T-helper 2 cell treated with Interferon-gamma antibody and Interleukin-4, amounts not matched to agents 5 μg/mL and 100 μg/mL, for 36 hours (primary cell): ENCODE measurements around the gene SUGP2.
A peak's percentile ranks its signal among the peaks of the same experiment; 100 is the strongest.

Source experiments
- DNase-seq: peaks from one replicate; pipeline ENCODE4 v3.0.0; 2021; ENCODE audit warnings: low spot score
- H3K27ac Mint-ChIP-seq: one replicate; pipeline ENCODE4 v1.8.0; 2021; ENCODE audit warnings: mild to moderate bottlenecking, mixed read lengths
- H3K27me3 Mint-ChIP-seq: one replicate; pipeline ENCODE4 v1.8.0; 2021; ENCODE audit warnings: low read depth, mixed read lengths
- H3K36me3 Mint-ChIP-seq: one replicate; pipeline ENCODE4 v1.8.0; 2021; ENCODE audit warnings: low read depth, mixed read lengths
- H3K4me1 Mint-ChIP-seq: one replicate; pipeline ENCODE4 v1.8.0; 2021; ENCODE audit warnings: low read depth, mixed read lengths
- H3K4me3 Mint-ChIP-seq: one replicate; pipeline ENCODE4 v1.8.0; 2022; ENCODE audit warnings: mild to moderate bottlenecking, moderate library complexity, mixed read lengths
- H3K9me3 Mint-ChIP-seq: one replicate; pipeline ENCODE4 v1.8.0; 2021; ENCODE audit warnings: mixed read lengths

Gene SUGP2

DNA sequence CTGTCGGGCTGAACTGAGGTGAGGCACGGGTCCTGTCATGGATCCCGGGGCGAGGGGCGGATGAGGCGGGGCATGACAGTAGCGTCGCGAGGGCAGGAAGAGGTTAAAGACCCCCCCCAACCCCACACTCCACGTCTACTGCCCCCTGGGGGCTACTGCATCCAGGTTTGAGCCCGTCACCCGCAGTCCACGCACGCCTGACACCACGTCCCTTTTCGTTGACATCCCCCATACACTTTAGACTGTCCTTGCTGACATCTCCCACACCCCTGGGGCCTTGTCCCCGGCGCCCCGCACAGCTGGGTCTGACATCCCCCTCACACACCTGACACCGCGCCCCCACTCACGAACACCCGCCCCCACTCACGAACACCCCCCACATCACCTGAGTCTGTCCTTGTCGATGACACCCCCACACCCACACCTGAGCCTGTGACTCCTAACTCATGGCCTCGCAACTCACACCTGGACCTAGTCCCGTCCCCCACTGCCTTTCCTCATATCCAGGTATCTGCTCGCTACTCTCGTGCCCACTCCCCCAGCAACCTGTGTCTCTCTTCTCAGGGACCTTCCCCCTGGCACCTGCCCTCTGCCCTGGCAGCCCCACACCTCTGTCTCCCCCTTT, 30.9 kb upstream of the SUGP2 start:
- no peaks in the 10 kb centered on the region for H3K27me3 Mint-ChIP-seq
- H3K36me3 Mint-ChIP-seq: peaks cover 7% of the 10 kb centered on the region
- H3K9me3 Mint-ChIP-seq: no peaks in the 10 kb centered on the region
- H3K27ac Mint-ChIP-seq: peak overlapping the region; percentile 90
- peaks cover 35% of the 10 kb centered on the region for H3K4me1 Mint-ChIP-seq
- H3K4me3 Mint-ChIP-seq: peak overlapping the region; percentile 92
- no peak for DNase-seq

- peak within 1 kb of the TSS; percentile 90 for H3K27ac Mint-ChIP-seq
- H3K36me3 Mint-ChIP-seq: peaks cover 7% of the 10 kb centered on the region
- H3K27me3 Mint-ChIP-seq: no peaks in the 10 kb centered on the region
- peak; percentile 99 for DNase-seq
- peaks cover 30% of the 10 kb centered on the region for H3K4me1 Mint-ChIP-seq
- H3K4me3 Mint-ChIP-seq: peak within 1 kb of the TSS; percentile 92
- H3K9me3 Mint-ChIP-seq: no peaks in the 10 kb centered on the region
Measured at GRCh38 chr19:19063183-19064097, 30.1 kb upstream of the SUGP2 start, which contains the start of gene SLC25A42. Gene SLC25A42, plus strand, starts transcription at chr19:19063994. Its CDS starts 32,131 bp downstream, at chr19:19096125.

DNA sequence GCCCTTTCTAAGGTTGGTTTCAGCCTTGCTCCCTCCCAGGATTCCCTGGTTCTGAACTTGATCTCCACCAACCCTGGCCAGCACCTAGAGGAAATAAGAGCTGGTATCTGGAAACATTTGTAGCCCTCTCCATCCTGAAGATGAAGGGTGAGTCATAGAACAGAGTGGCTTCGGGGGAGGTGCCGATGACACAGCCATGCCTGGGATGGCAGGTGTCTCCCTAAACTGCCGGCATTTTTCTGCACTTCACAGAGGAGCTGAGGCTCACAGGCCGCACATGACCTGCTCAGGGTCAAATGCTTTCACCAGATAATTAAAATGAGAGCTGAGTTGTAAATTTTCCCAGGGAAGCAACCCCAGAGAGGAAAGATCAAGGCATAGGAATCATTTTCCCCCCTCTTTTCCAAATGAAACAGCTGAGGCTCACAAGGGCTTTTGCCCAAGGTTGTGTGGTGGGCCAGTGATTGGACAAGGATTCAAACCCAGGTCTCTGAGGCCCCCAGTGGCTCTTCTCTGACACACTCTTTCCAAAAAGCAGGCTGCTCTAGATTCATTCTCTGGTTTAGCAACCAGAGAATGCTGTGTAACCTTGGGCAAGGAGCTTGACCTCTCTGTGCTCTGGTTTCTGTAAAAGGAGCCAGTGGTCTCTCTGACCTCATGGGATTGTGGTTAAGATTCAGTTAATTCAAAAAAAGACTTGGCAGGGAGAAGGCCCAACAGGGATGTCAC, 29.3 kb upstream of the SUGP2 start:
- Mint-ChIP-seq H3K27me3 (no peaks in the 10 kb centered on the region), H3K4me1 (peaks cover 29% of the 10 kb centered on the region), H3K36me3 (peaks cover 6% of the 10 kb centered on the region), H3K27ac (peak overlapping the region; percentile 73), H3K9me3 (no peaks in the 10 kb centered on the region), H3K4me3 (peak overlapping the region; percentile 92)
- DNase-seq: no peak

- no peak overlapping the region for H3K27ac Mint-ChIP-seq
Measured at GRCh38 chr19:19061506-19061905, 28.2 kb upstream of the SUGP2 start.

DNA sequence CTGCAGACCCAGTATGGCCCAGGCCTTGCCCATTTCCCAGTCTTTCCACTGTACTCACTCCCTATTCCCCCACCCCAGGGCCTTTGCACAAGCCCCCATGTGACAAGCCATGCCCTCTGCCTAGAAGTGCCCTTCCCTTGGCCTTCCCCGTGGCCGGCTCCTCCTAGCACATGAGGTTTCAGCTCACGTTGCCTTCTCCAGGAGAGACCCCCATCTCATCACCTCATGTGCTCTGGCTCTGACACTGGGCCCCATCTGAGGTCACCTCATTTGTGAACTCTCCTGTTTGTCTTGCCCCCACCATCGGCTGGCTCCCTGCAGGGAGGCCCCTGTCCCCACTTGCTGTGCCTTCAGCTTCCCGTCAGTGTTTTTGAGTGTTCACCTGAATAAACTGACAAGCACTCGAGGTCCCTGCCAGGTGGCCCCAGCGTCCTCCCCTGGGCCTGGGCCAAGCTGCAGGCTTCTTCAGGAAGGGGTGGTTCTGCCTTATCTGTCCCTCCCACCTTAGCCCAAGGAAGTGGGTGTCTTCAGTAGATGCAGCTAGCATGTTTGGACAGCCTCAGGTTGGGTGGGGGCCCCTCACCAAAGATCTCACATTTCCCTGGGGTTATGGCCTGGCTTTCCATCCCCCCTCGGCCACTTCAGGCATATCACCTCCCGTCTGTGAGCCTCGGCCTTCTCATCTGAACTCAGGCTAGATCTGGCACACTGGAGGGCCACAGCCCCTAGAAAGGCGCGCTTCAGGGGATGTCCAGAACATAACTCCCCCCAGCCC, 26.7 kb upstream of the SUGP2 start:
- no peak overlapping the region for H3K4me3 Mint-ChIP-seq
- H3K36me3 Mint-ChIP-seq: peaks cover 7% of the 10 kb centered on the region
- no peaks in the 10 kb centered on the region for H3K27me3 Mint-ChIP-seq
- H3K27ac Mint-ChIP-seq: no peak overlapping the region
- H3K4me1 Mint-ChIP-seq: peaks cover 15% of the 10 kb centered on the region
- no peak for DNase-seq
- H3K9me3 Mint-ChIP-seq: no peaks in the 10 kb centered on the region

More at GRCh38 chr19:19061506-19061905, 28.2 kb upstream of the SUGP2 start:
- H3K27me3 Mint-ChIP-seq: no peaks in the 10 kb centered on the region
- H3K4me3 Mint-ChIP-seq: no peak overlapping the region
- peaks cover 22% of the 10 kb centered on the region for H3K4me1 Mint-ChIP-seq
- H3K9me3 Mint-ChIP-seq: no peaks in the 10 kb centered on the region
- peaks cover 2% of the 10 kb centered on the region for H3K36me3 Mint-ChIP-seq
- DNase-seq: no peak

GRCh38 chr19:19059018-19059836, 25.9 kb upstream of the SUGP2 start:
- H3K27me3 Mint-ChIP-seq: no peaks in the 10 kb centered on the region
- H3K27ac Mint-ChIP-seq: no peak overlapping the region
- H3K4me3 Mint-ChIP-seq: no peak overlapping the region
- H3K4me1 Mint-ChIP-seq: peaks cover 8% of the 10 kb centered on the region
- H3K9me3 Mint-ChIP-seq: no peaks in the 10 kb centered on the region
- no peak for DNase-seq
- peaks cover 8% of the 10 kb centered on the region for H3K36me3 Mint-ChIP-seq

DNA sequence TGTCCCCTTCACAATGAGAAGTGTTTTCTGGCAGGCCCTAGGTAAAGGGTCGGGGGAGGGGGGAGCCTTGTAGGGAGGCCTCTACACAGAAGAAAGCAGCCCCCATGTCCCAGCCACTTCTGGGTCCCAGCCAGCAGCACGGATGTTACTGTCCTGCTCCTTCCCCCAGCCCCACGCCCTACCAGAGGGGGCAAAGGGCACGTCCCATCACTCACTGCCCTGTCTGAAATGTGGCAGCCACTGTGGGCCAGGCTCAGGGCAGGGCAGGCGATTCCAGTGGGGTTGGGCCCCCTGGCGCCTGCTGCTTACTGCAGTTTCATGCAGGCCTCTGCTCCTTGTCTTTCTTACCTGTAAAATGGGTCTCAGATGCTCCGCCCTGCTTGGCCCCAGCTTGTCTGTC, 24.4 kb upstream of the SUGP2 start:
- Mint-ChIP-seq H3K27ac (no peak overlapping the region), H3K4me3 (no peak overlapping the region), H3K4me1 (peaks cover 3% of the 10 kb centered on the region), H3K9me3 (no peaks in the 10 kb centered on the region), H3K36me3 (peaks cover 13% of the 10 kb centered on the region), H3K27me3 (no peaks in the 10 kb centered on the region)
- no peak for DNase-seq

DNA sequence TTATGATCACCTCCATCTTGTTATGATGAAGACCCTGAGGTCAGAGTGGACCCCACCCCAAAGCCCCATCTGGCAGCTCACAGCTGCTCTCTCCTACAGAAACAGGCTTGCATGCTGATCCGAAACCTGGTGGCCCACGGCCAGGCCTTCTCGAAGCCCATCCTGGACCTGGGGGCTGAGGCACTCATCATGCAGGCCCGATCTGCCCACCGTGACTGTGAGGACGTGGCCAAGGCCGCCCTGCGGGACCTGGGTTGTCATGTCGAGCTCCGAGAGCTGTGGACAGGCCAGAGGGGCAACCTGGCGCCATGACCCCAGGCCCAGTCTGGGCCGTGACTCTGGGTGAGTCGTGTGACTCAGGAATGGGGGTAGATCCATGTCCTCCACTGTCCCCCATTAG, 24.0 kb upstream of the SUGP2 start:
- Mint-ChIP-seq H3K27me3 (no peaks in the 10 kb centered on the region), H3K9me3 (no peaks in the 10 kb centered on the region), H3K27ac (no peak overlapping the region), H3K4me1 (peaks cover under 1% of the 10 kb centered on the region), H3K36me3 (peaks cover 16% of the 10 kb centered on the region), H3K4me3 (no peak overlapping the region)
- DNase-seq: no peak

GRCh38 chr19:19056636-19057275, 23.4 kb upstream of the SUGP2 start:
- H3K9me3 Mint-ChIP-seq: no peaks in the 10 kb centered on the region
- H3K4me1 Mint-ChIP-seq: no peaks in the 10 kb centered on the region
- H3K36me3 Mint-ChIP-seq: peaks cover 16% of the 10 kb centered on the region
- no peaks in the 10 kb centered on the region for H3K27me3 Mint-ChIP-seq
- no peak for DNase-seq
- H3K4me3 Mint-ChIP-seq: no peak overlapping the region
- H3K27ac Mint-ChIP-seq: no peak overlapping the region

- H3K27me3 Mint-ChIP-seq: no peaks in the 10 kb centered on the region
- no peak for DNase-seq
- H3K4me1 Mint-ChIP-seq: no peaks in the 10 kb centered on the region
- H3K9me3 Mint-ChIP-seq: no peaks in the 10 kb centered on the region
- H3K36me3 Mint-ChIP-seq: peaks cover 19% of the 10 kb centered on the region
- no peak overlapping the region for H3K27ac Mint-ChIP-seq
- H3K4me3 Mint-ChIP-seq: no peak overlapping the region
Measured at GRCh38 chr19:19055701-19056100, 22.4 kb upstream of the SUGP2 start.

DNA sequence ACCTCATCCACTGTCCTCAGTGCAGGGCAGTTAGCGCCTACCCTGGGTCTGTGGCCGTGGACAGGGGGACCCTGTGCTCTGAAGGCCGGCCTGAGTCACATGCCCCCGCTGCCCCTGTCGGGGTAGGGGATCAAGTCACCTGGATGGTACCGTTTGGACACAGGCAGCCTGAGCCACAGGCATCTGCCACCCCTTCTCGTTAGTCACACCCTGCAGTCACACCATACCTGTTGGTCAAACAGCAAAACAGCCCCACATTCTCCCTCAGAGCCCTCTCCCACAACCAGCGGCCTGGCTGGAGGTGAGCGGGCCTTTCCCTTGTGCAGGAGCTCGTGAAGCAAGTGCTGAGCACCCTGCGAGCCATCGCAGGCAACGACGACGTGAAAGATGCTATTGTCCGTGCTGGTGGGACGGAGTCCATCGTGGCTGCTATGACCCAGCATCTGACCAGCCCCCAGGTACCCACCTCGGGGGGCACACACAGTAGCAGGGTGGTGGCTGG, 21.7 kb upstream of the SUGP2 start:
- Mint-ChIP-seq H3K36me3 (peaks cover 20% of the 10 kb centered on the region), H3K27ac (no peak overlapping the region), H3K4me1 (no peaks in the 10 kb centered on the region), H3K9me3 (no peaks in the 10 kb centered on the region), H3K4me3 (no peak overlapping the region), H3K27me3 (no peaks in the 10 kb centered on the region)
- no peak for DNase-seq

DNA sequence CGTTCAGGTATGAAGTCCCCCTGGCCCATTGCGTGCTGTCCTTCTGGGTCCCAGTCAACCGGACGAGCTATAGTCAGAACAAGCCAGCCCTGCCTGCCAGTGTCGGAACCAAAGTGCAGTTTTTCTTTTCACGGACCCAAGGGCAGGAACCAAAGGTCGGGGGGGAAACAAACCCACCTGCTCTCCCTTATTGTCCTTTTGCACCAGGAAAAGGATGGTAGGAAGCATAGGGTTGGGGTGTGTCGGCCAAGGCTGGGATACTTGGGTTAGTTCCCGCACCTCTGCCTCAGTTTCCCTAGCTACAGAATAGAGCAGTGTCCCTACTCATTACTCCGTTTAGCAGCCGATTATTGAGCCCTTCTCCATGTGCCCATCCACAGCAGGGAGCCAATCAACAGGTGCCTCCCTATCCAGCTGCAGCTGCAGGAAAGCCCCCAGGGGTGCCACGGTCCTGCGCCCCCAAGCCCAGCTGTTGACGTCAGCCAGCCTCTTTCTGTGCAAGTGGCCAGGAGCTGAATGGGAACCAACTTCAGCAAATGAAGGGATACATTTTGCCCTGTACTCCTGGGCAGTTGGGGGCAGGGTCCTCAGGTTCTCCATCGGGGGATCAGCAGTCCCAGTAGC, 21.1 kb upstream of the SUGP2 start:
- Mint-ChIP-seq H3K27ac (no peak overlapping the region), H3K27me3 (no peaks in the 10 kb centered on the region), H3K9me3 (no peaks in the 10 kb centered on the region), H3K4me3 (no peak overlapping the region), H3K36me3 (peaks cover 18% of the 10 kb centered on the region), H3K4me1 (no peaks in the 10 kb centered on the region)
- DNase-seq: no peak
